Measurements from ENCODE around the gene ADARB2. TPM values are rescaled to one million over a fixed set of nuclear protein-coding genes. Genes with fewer than 3 reads are reported as not detected.

Gene ADARB2
- polyA plus RNA-seq, 1 of the 3 experiments (the other 2 are of a cell fraction): not detected

- no peak for TF ChIP-seq TCF12 (IDR thresholded peaks at IDR 0.05)
- TF ChIP-seq TAF1 (IDR thresholded peaks at IDR 0.05; ENCODE audit: borderline replicate concordance, low read depth, low read length): no peak
- no peak for TF ChIP-seq FOSL2 (IDR thresholded peaks at IDR 0.05; ENCODE audit: borderline replicate concordance, low read depth)
- TF ChIP-seq ELF1 (IDR thresholded peaks at IDR 0.05): no peak
- no peak for TF ChIP-seq EZH2phosphoT487 (IDR thresholded peaks at IDR 0.05; ENCODE audit: borderline replicate concordance, low read depth)
- TF ChIP-seq YY1 (IDR thresholded peaks at IDR 0.05; ENCODE audit: low read depth): no peak
- TF ChIP-seq RXRA (IDR thresholded peaks at IDR 0.05; ENCODE audit: borderline replicate concordance, low read depth): no peak
- no peak for TF ChIP-seq TEAD4 (IDR thresholded peaks at IDR 0.05; ENCODE audit: borderline replicate concordance, insufficient read depth)
- TF ChIP-seq ZBTB33 (IDR thresholded peaks at IDR 0.05; ENCODE audit: borderline replicate concordance, low read depth): no peak
- TF ChIP-seq SMC3 (IDR thresholded peaks at IDR 0.05; ENCODE audit: low read depth, low read length): no peak
- no peak for TF ChIP-seq RFX5 (IDR thresholded peaks at IDR 0.05; ENCODE audit: low read length)
- TF ChIP-seq FOXM1 (IDR thresholded peaks at IDR 0.05; ENCODE audit: low read depth): no peak
- TF ChIP-seq GABPA (IDR thresholded peaks at IDR 0.05; ENCODE audit: low read depth): no peak
- TF ChIP-seq NFIC (IDR thresholded peaks at IDR 0.05; ENCODE audit: borderline replicate concordance): no peak
- no peak overlapping the region for H2AFZ ChIP-seq (ENCODE audit: low read depth)
- H3K9ac ChIP-seq: no peak overlapping the region
- H3K9me2 ChIP-seq: no peaks in the 10 kb centered on the region
- no peaks in the 10 kb centered on the region for H3F3A ChIP-seq (replicated peaks; ENCODE audit: insufficient read depth)
- H3K36me3 ChIP-seq (replicated peaks in 1 of 2; ENCODE audit: control insufficient read depth in 1 of 2, insufficient read depth in 2 of 2, low read length in 1 of 2): no peaks in the 10 kb centered on the region
- no peak overlapping the region for H3K4me3 ChIP-seq (ENCODE audit: low read depth in 2 of 2, low read length in 1 of 2)
- no peaks in the 10 kb centered on the region for H3K9me3 ChIP-seq
- H3K27me3 ChIP-seq (ENCODE audit: insufficient read depth): no peaks in the 10 kb centered on the region
- H4K20me1 ChIP-seq (ENCODE audit: insufficient read depth): no peaks in the 10 kb centered on the region
- no peak overlapping the region for H3K27ac ChIP-seq (ENCODE audit: low read depth in 2 of 2, low read length in 1 of 2)
- no peak overlapping the region for H3K4me2 ChIP-seq
- peaks cover 0 to 9% of the 10 kb centered on the region in 2 experiments; a peak in 1 of 4 replicates for H3K4me1 ChIP-seq (ENCODE audit: control insufficient read depth in 1 of 2, insufficient read depth in 2 of 2, low read depth in 1 of 2, low read length in 1 of 2)
- no peak for DNase-seq
- ChIA-PET CTCF (no interaction called here), POLR2A (no interaction called here)
- H3K79me2 ChIP-seq (ENCODE audit: insufficient read depth): no peaks in the 10 kb centered on the region
- 60% methylated on average over 3 of the region's 7 CpGs for WGBS (ENCODE audit: low lambda C conversion rate)
Observed at GRCh38 chr10:1186683-1186990, 550.7 kb downstream of the ADARB2 start.

- no peak overlapping the region for H3K4me2 ChIP-seq
- no peaks in the 10 kb centered on the region for H3K27me3 ChIP-seq (ENCODE audit: insufficient read depth)
- H3K9ac ChIP-seq: no peak overlapping the region
- no peaks in the 10 kb centered on the region for H3K79me2 ChIP-seq (ENCODE audit: insufficient read depth)
- CTCF ChIA-PET: no interaction called here
- no peaks in the 10 kb centered on the region for H3K9me2 ChIP-seq
- no peaks in the 10 kb centered on the region for H3K36me3 ChIP-seq (replicated peaks in 1 of 2; ENCODE audit: control insufficient read depth in 1 of 2, insufficient read depth in 2 of 2, low read length in 1 of 2)
- DNase-seq: no peak
- POLR2A ChIA-PET: no interaction called here
- H3K27ac ChIP-seq (ENCODE audit: low read depth in 2 of 2, low read length in 1 of 2): no peak overlapping the region
- H3K9me3 ChIP-seq: no peaks in the 10 kb centered on the region
- 47% methylated on average over 19 of the region's 24 CpGs for WGBS (ENCODE audit: low lambda C conversion rate)
- H2AFZ ChIP-seq (ENCODE audit: low read depth): no peak overlapping the region
- H4K20me1 ChIP-seq (ENCODE audit: insufficient read depth): no peaks in the 10 kb centered on the region
- no peaks in the 10 kb centered on the region for H3F3A ChIP-seq (replicated peaks; ENCODE audit: insufficient read depth)
- peaks cover 0 to 4% of the 10 kb centered on the region in 2 experiments; a peak in 1 of 4 replicates for H3K4me1 ChIP-seq (ENCODE audit: control insufficient read depth in 1 of 2, insufficient read depth in 2 of 2, low read depth in 1 of 2, low read length in 1 of 2)
- H3K4me3 ChIP-seq (ENCODE audit: low read depth in 2 of 2, low read length in 1 of 2): no peak overlapping the region
- TF ChIP-seq CTCF (IDR thresholded peaks at IDR 0.05): no peak
- no peak for TF ChIP-seq YY1 (IDR thresholded peaks at IDR 0.05; ENCODE audit: low read depth)
- no peak for TF ChIP-seq MXI1 (IDR thresholded peaks at IDR 0.05; ENCODE audit: low read depth, low read length)
- no peak for TF ChIP-seq MEF2A (IDR thresholded peaks at IDR 0.05; ENCODE audit: borderline replicate concordance, low read depth)
- no peak for TF ChIP-seq REST (IDR thresholded peaks at IDR 0.05; ENCODE audit: low read depth, low read length)
- TF ChIP-seq GABPA (IDR thresholded peaks at IDR 0.05; ENCODE audit: low read depth): no peak
- TF ChIP-seq TAF1 (IDR thresholded peaks at IDR 0.05; ENCODE audit: borderline replicate concordance, low read depth, low read length): no peak
- no peak for TF ChIP-seq EZH2phosphoT487 (IDR thresholded peaks at IDR 0.05; ENCODE audit: borderline replicate concordance, low read depth)
- TF ChIP-seq USF1 (IDR thresholded peaks at IDR 0.05; ENCODE audit: borderline replicate concordance, low read depth): no peak
- TF ChIP-seq FOXJ3 (CRISPR knock-in tag; IDR thresholded peaks at IDR 0.05): no peak
Observed at GRCh38 chr10:1185911-1186682, 551.2 kb downstream of the ADARB2 start.
